B cell (primary cell): ENCODE results near the gene TBC1D22A. TPM values are rescaled to one million over a fixed set of nuclear protein-coding genes. Genes with fewer than 3 reads are reported as not detected.

Source experiments
- ATAC-seq: fragments of 200-7000 bp; cut with Tn5 transposase; one replicate; pipeline ENCODE4 v1.10.0; 2021; ENCODE audit warnings: low read depth, mild to moderate bottlenecking, moderate number of reproducible peaks, moderate library complexity
- CTCF ChIA-PET: fragments of 350-600 bp; sonication (Branson Sonifier 250); formaldehyde crosslinking; loops from one replicate; lab custom pipeline; 2021; ENCODE audit warnings: antibody characterized with exemption, inconsistent platforms; lab: Charles Lee
- POLR2A ChIA-PET: fragments of 350-600 bp; sonication (Branson Sonifier 250); formaldehyde crosslinking; loops from one replicate; lab custom pipeline; 2021; ENCODE audit warnings: antibody characterized with exemption; lab: Charles Lee
- DNase-seq: peaks from one replicate; pipeline ENCODE4 v3.0.0; 2013
- H2AFZ ChIP-seq: 2 replicates; pipeline ENCODE4 v1.6.1; 2012; ENCODE audit warnings: mild to moderate bottlenecking, low read depth, low read length; ENCODE audit not compliant: insufficient read depth, poor library complexity, severe bottlenecking
- H3K27ac ChIP-seq, 2 donors: 1 replicate in 1 of 2; 2 replicates in 1 of 2; pipeline ENCODE4 v1.5.1; 2012 to 2013; ENCODE audit warnings: low read length in 2 of 2, mild to moderate bottlenecking in 2 of 2, moderate library complexity in 1 of 2
- H3K27me3 ChIP-seq, 4 experiments: fragments of 200-600 bp in 1 of 4; sonication (generic) in 1 of 4; replicated peaks in 1 of 4; 1 replicate in 2 of 4; 2 replicates in 2 of 4; pipeline versions ENCODE4 v1.6.1 to v1.7.0; 2013 to 2016; ENCODE audit warnings: low read length in 3 of 4, mild to moderate bottlenecking in 2 of 4, mixed read lengths in 1 of 4, moderate library complexity in 1 of 4; ENCODE audit not compliant: insufficient read depth in 4 of 4, control insufficient read depth in 3 of 4; ENCODE audit errors: control extremely low read depth in 1 of 4
- H3K36me3 ChIP-seq, 2 experiments: replicated peaks in 1 of 2; 1 replicate in 1 of 2; 2 replicates in 1 of 2; pipeline versions ENCODE4 v1.6.1 to v1.7.1; 2013; ENCODE audit warnings: low read length in 1 of 2; ENCODE audit not compliant: insufficient read depth in 2 of 2, control insufficient read depth in 1 of 2; ENCODE audit errors: control extremely low read depth in 1 of 2, extremely low read depth in 1 of 2
- H3K4me1 ChIP-seq, 2 donors: fragments of 200-600 bp in 1 of 2; sonication (generic) in 1 of 2; 1 replicate in 1 of 2; 2 replicates in 1 of 2; pipeline versions ENCODE4 v1.5.1 to v1.6.1; 2013 to 2017; ENCODE audit warnings: low read length in 2 of 2; ENCODE audit not compliant: control insufficient read depth in 2 of 2, insufficient read depth in 2 of 2
- H3K4me2 ChIP-seq: replicated peaks from 2 replicates; pipeline ENCODE3; 2012; ENCODE audit warnings: mild to moderate bottlenecking, low read depth, low read length; ENCODE audit not compliant: poor library complexity, severe bottlenecking
- H3K4me3 ChIP-seq, 5 experiments: fragments of 200-600 bp in 1 of 5; sonication (generic) in 1 of 5; 1 replicate in 3 of 5; 2 replicates in 2 of 5; pipeline versions ENCODE4 v1.5.1 to v1.7.0; 2011 to 2016; ENCODE audit warnings: low read length in 4 of 5, mild to moderate bottlenecking in 4 of 5, low read depth in 2 of 5, control low read depth in 1 of 5, moderate library complexity in 1 of 5; ENCODE audit not compliant: insufficient read depth in 1 of 5; ENCODE audit errors: control extremely low read depth in 1 of 5, extremely low read depth in 1 of 5
- H3K79me2 ChIP-seq: fragments of 200-600 bp; sonication (generic); one replicate; pipeline ENCODE4 v1.6.0; 2016; ENCODE audit warnings: low read length; ENCODE audit not compliant: control insufficient read depth, insufficient read depth
- H3K9ac ChIP-seq: fragments of 200-600 bp; sonication (generic); 2 replicates; pipeline ENCODE4 v1.6.1; 2017; ENCODE audit warnings: mild to moderate bottlenecking, low read length, moderate library complexity
- H3K9me3 ChIP-seq, 3 donors: one replicate each; pipeline versions ENCODE4 v1.6.1 to v1.7.1; 2013; ENCODE audit warnings: low read length in 2 of 3; ENCODE audit not compliant: control insufficient read depth in 2 of 3, insufficient read depth in 1 of 3; ENCODE audit errors: control extremely low read depth in 1 of 3
- H4K20me1 ChIP-seq: 2 replicates; pipeline ENCODE4 v1.6.0; 2012; ENCODE audit warnings: mild to moderate bottlenecking, low read length; ENCODE audit not compliant: insufficient read depth, control insufficient read depth, poor library complexity, severe bottlenecking
- H3K27ac Mint-ChIP-seq: one replicate; pipeline ENCODE4 v1.8.0; 2021; ENCODE audit warnings: mixed read lengths
- H3K27me3 Mint-ChIP-seq: one replicate; pipeline ENCODE4 v1.8.0; 2021; ENCODE audit warnings: mixed read lengths
- H3K4me1 Mint-ChIP-seq: one replicate; pipeline ENCODE4 v1.8.0; 2021; ENCODE audit warnings: mixed read lengths
- H3K4me3 Mint-ChIP-seq: one replicate; pipeline ENCODE4 v1.8.0; 2021; ENCODE audit warnings: mixed read lengths
- H3K9me3 Mint-ChIP-seq: one replicate; pipeline ENCODE4 v1.8.0; 2022; ENCODE audit warnings: mixed read lengths; ENCODE audit not compliant: insufficient read depth
- EZH2 ChIP-seq: IDR thresholded peaks from 2 replicates; pipeline ENCODE4 v1.6.1; 2012; ENCODE audit warnings: borderline replicate concordance, low read depth, mild to moderate bottlenecking, moderate library complexity, low read length; ENCODE audit not compliant: insufficient read depth, poor library complexity, severe bottlenecking
- WGBS: methylation state at CpG from one replicate; pipeline ENCODE4 v1.1.5; 2013; ENCODE audit warnings: missing lambda C conversion rate; ENCODE audit not compliant: insufficient coverage; 5-methylcytosine and 5-hydroxymethylcytosine counted together
- intact Hi-C: fragments of 100-400 bp; cut with micrococcal nuclease; formaldehyde crosslinking; loops from one replicate; pipeline ENCODE4 v1.10.0; 2022
- polyA plus RNA-seq: library from polyadenylated mRNA; depleted of rRNA; stranded (reverse); fragments of >200 nt; gene quantifications from 2 replicates; pipeline ENCODE4 v1.2.3, GENCODE V29; 2012
- total RNA-seq, 2 donors: library from RNA; stranded (reverse); fragments of 120-200 nt in 1 of 2; gene quantifications; 1 replicate in 1 of 2; 2 replicates in 1 of 2; pipeline versions ENCODE4 v1.2.3 to v1.2.4, GENCODE V29; 2013 to 2022
- TF ChIP-seq, protein P1 (sequence below): fragments of 200-600 bp; IDR thresholded peaks from one replicate; pipeline ENCODE4 v1.8.0; 2022; ENCODE audit warnings: antibody characterized with exemption, mild to moderate bottlenecking

The TBC1D22A gene
- total and polyA plus RNA-seq, 2 donors (not counting 1 experiment from before 2014, with no cell fraction given): 73.8 to 128 TPM

DNA sequence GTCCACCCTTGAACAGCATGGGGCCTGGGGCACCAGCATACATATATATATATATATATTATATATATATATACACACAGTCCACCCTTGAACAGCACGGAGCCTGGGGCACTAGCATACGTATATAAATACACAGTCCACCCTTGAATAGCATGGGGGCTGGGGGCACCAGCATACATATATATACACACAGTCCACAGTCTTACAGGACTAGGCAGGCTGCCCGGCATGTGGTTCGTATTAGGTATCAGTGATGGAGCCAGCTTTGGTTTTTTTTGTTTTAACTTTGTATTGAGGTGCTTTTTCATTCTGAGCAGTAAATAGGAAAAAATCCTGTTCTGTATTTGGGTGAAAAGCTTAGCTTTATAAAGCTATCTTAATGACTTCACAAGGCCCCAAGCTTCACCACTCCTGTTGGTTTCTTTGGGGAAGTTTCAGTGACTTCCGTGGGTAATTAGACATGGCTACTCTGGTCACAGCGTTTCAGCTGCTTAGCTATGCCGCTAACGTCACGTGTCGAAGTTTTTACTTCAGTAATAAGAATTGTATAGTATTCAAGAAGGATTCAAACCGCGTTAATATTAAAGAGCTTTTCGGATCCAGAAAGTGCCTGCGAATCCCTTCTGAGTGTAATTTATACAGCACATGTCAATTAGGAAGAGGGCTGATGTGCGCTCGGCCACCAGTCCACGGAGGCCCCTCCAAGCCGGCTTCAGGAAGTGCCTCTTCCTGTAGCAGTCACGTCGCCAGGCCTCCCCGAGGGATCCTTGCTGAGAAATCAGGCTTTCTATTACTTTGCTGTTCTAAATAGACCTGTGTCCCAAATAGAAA, 179.7 kb downstream of the TBC1D22A start:
- Mint-ChIP-seq H3K27ac (peak overlapping the region; percentile 85), H3K27me3 (no peaks in the 10 kb centered on the region), H3K4me3 (peak overlapping the region; percentile 77), H3K9me3 (peaks cover 3% of the 10 kb centered on the region), H3K4me1 (peaks cover 42% of the 10 kb centered on the region)
- Histone ChIP-seq H3K4me3 (peak overlapping the region in 2 of 5 experiments; percentile 3 to 27), H3K79me2 (peaks cover 66% of the 10 kb centered on the region), H3K27me3 (no peaks in the 10 kb centered on the region), H2AFZ (no peak overlapping the region), H3K36me3 (peaks cover 0 to 18% of the 10 kb centered on the region in 2 experiments), H3K9me3 (no peaks in the 10 kb centered on the region), H3K9ac (peak overlapping the region; percentile 33), H3K27ac (peak overlapping the region; percentile 42 to 74), H3K4me2 (peak overlapping the region; percentile 60), H3K4me1 (peaks cover 7 to 26% of the 10 kb centered on the region in 2 donors), H4K20me1 (peaks cover 61% of the 10 kb centered on the region)
- WGBS: 13% methylated on average over 9 of the region's 21 CpGs
- ATAC-seq (peak; percentile 53), DNase-seq (peak; percentile 50)
- TF ChIP-seq, protein P1, sequence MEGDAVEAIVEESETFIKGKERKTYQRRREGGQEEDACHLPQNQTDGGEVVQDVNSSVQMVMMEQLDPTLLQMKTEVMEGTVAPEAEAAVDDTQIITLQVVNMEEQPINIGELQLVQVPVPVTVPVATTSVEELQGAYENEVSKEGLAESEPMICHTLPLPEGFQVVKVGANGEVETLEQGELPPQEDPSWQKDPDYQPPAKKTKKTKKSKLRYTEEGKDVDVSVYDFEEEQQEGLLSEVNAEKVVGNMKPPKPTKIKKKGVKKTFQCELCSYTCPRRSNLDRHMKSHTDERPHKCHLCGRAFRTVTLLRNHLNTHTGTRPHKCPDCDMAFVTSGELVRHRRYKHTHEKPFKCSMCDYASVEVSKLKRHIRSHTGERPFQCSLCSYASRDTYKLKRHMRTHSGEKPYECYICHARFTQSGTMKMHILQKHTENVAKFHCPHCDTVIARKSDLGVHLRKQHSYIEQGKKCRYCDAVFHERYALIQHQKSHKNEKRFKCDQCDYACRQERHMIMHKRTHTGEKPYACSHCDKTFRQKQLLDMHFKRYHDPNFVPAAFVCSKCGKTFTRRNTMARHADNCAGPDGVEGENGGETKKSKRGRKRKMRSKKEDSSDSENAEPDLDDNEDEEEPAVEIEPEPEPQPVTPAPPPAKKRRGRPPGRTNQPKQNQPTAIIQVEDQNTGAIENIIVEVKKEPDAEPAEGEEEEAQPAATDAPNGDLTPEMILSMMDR: no peak
- TF ChIP-seq EZH2: no peak
- CTCF ChIA-PET: interaction anchor here (0.5 to 0.9 kb wide), 2 partner anchors 9 to 63 kb away, joined by 3 read pairs; no protein-coding TSS in a partner anchor
- intact Hi-C loops: no loop called here
- POLR2A ChIA-PET: interaction anchor here (0.6 kb wide), 1 partner anchor 318 kb away, joined by 5 read pairs; no protein-coding TSS in a partner anchor
